HG03457 (cell line): Measurements from ENCODE around the gene AUTS2.
A peak's percentile ranks its signal among the peaks of the same experiment; 100 is the strongest.

Source experiments
- ATAC-seq: cut with Tn5 transposase; IDR thresholded peaks from one replicate; pipeline ENCODE4 v1.9.1; 2021; ENCODE audit warnings: moderate number of reproducible peaks; ENCODE audit not compliant: unreplicated experiment

The AUTS2 gene

GRCh38 chr7:69599955-69600709 is 1.9 kb downstream of the AUTS2 start:
- ATAC-seq: no peak

- ATAC-seq: no peak
These were observed 2.6 kb downstream of the AUTS2 start for GRCh38 chr7:69600710-69601519.

GRCh38 chr7:69602522-69602921 is 4.2 kb downstream of the AUTS2 start:
- ATAC-seq: no peak

GRCh38 chr7:69603351-69603750 is 5.1 kb downstream of the AUTS2 start:
- ATAC-seq: no peak

- ATAC-seq: peak; percentile 66
These were observed 5.7 kb downstream of the AUTS2 start for GRCh38 chr7:69603937-69604494.

GRCh38 chr7:69605070-69605469 is 6.8 kb downstream of the AUTS2 start:
- ATAC-seq: no peak

GRCh38 chr7:69605546-69605945 is 7.3 kb downstream of the AUTS2 start:
- no peak for ATAC-seq

- ATAC-seq: no peak
These were observed 9.8 kb downstream of the AUTS2 start for GRCh38 chr7:69608049-69608448.

- ATAC-seq: no peak
These were observed 10.6 kb downstream of the AUTS2 start for GRCh38 chr7:69608878-69609277.

- ATAC-seq: no peak
These were observed 11.5 kb downstream of the AUTS2 start for GRCh38 chr7:69609541-69610373.

GRCh38 chr7:69610374-69611084 is 12.3 kb downstream of the AUTS2 start:
- no peak for ATAC-seq

GRCh38 chr7:69612981-69613380 is 14.7 kb downstream of the AUTS2 start:
- ATAC-seq: no peak

- ATAC-seq: no peak
These were observed 15.6 kb downstream of the AUTS2 start for GRCh38 chr7:69613846-69614245.

- no peak for ATAC-seq
These were observed 17.4 kb downstream of the AUTS2 start for GRCh38 chr7:69615685-69616084.

- ATAC-seq: no peak
These were observed 19.1 kb downstream of the AUTS2 start for GRCh38 chr7:69617364-69617763.

GRCh38 chr7:69619054-69619453 is 20.8 kb downstream of the AUTS2 start:
- ATAC-seq: no peak

GRCh38 chr7:69619635-69620034 is 21.4 kb downstream of the AUTS2 start:
- ATAC-seq: no peak

GRCh38 chr7:69620063-69620462 is 21.8 kb downstream of the AUTS2 start:
- no peak for ATAC-seq

GRCh38 chr7:69620650-69621049 is 22.4 kb downstream of the AUTS2 start:
- no peak for ATAC-seq

- ATAC-seq: no peak
These were observed 23.9 kb downstream of the AUTS2 start for GRCh38 chr7:69622014-69622835.
